Activated T-cell treated with anti-CD3 and anti-CD28 coated beads, Interleukin-2, amount 50 U/mL, for 72 hours (primary cell): ENCODE results near the gene FABP3. TPM values are rescaled to one million over a fixed set of nuclear protein-coding genes. Genes with fewer than 3 reads are reported as not detected.
A peak's percentile ranks its signal among the peaks of the same experiment; 100 is the strongest.
"Not testable (repeated sequence)": the region's sequence is repeated elsewhere in the genome, so short reads cannot be mapped to it uniquely, and the experiment has no call there.

Experiments used
- ATAC-seq, 2 donors: fragments of 150-1000 bp; cut with Tn5 transposase; replicated peaks in 1 of 2; 2 replicates each; pipeline ENCODE4 v1.10.0; 2021; ENCODE audit warnings: moderate library complexity in 2 of 2, mild to moderate bottlenecking in 1 of 2
- DNase-seq, 2 donors: peaks; one replicate each; pipeline ENCODE4 v3.0.0; 2021 to 2022; ENCODE audit warnings: mixed read lengths in 1 of 2
- H3K27ac Mint-ChIP-seq: one replicate; pipeline ENCODE4 v1.8.0; 2022; ENCODE audit warnings: mild to moderate bottlenecking, moderate library complexity, mixed read lengths
- H3K27me3 Mint-ChIP-seq: one replicate; pipeline ENCODE4 v1.8.0; 2022; ENCODE audit warnings: low read depth, mixed read lengths
- H3K36me3 Mint-ChIP-seq, 2 donors: one replicate each; pipeline ENCODE4 v1.8.0; 2022; ENCODE audit warnings: mixed read lengths in 2 of 2, mild to moderate bottlenecking in 1 of 2; ENCODE audit not compliant: insufficient read depth in 2 of 2
- H3K4me1 Mint-ChIP-seq: one replicate; pipeline ENCODE4 v1.8.0; 2022; ENCODE audit warnings: low read depth, mixed read lengths
- H3K4me3 Mint-ChIP-seq, 2 donors: one replicate each; pipeline ENCODE4 v1.8.0; 2022; ENCODE audit warnings: mild to moderate bottlenecking in 2 of 2, mixed read lengths in 2 of 2, moderate library complexity in 2 of 2
- H3K9me3 Mint-ChIP-seq, 2 donors: one replicate each; pipeline ENCODE4 v1.8.0; 2022; ENCODE audit warnings: mixed read lengths in 2 of 2
- total RNA-seq, 2 donors: library from RNA; stranded (reverse); gene quantifications; one replicate each; pipeline ENCODE4 v1.2.3, GENCODE V29; 2022

Gene FABP3
- total RNA-seq, 2 donors from 2014 or later = not detected

DNA sequence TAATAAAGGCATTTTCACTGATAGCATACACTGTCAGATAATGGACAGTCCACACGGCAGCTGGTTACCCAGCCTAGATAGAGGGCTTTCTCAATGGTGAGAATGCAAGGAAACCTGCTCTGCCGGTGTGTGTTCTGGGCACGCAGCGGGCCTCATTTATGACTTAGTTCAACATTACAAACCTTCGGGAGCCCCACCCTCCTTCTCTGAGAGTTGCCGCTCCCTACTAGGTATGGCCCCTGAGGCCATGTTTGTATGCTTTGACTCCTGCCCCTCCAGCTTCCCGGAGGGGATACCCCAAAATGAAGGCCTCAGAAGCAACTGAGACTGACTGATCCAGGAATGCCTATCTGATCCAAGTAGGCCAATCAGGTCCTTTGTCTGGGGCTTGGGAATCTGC, 17.2 kb upstream of the FABP3 start:
- ATAC-seq (no peak), DNase-seq (no peak)
- Mint-ChIP-seq H3K27ac (no peak overlapping the region), H3K36me3 (no peaks in the 10 kb centered on the region), H3K27me3 (peaks cover 7% of the 10 kb centered on the region), H3K9me3 (no peaks in the 10 kb centered on the region), H3K4me3 (no peak overlapping the region), H3K4me1 (peaks cover 9% of the 10 kb centered on the region)

DNA sequence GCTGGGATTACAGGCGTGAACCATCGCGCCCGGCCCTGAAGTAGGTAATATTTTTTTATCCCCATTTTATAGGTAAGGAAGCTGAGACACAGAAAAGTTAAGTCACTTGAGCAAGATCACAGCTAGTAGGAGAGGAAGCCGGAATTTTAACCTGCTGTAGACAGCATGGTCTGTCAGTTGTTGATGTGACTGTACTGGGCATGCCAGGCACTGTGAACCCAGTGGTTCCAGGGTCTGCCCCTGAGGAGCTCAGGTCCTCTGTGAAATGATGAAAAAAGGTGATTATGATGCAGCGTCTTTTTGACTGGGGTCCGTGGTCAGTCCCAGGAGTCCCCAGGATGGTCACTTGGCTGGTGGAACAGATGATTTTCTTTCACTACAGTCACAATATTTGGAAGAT, 16.7 kb upstream of the FABP3 start:
- Mint-ChIP-seq H3K9me3 (no peaks in the 10 kb centered on the region), H3K27ac (no peak overlapping the region), H3K27me3 (peaks cover 7% of the 10 kb centered on the region), H3K4me1 (peaks cover 4% of the 10 kb centered on the region), H3K36me3 (no peaks in the 10 kb centered on the region), H3K4me3 (no peak overlapping the region)
- no peak for ATAC-seq
- DNase-seq = no peak

DNA sequence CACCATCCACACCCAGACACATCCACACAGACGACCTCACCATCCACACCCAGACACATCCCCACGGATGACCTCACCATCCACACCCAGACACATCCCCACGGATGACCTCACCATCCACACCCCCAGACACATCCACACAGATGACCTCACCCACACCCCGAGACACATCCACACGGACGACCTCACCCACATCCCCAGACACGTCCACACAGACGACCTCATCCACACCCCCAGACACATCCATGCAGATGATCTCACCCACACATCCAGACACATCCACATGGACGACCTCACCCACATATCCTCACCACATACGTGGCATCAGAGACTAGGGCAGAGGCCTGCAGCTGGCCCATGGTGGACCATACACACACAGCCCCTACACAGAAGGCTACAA, 14.7 kb upstream of the FABP3 start:
- Mint-ChIP-seq H3K27me3 (peaks cover 15% of the 10 kb centered on the region), H3K4me3 (no peak overlapping the region), H3K27ac (no peak overlapping the region), H3K9me3 (no peaks in the 10 kb centered on the region), H3K36me3 (no peaks in the 10 kb centered on the region), H3K4me1 (no peaks in the 10 kb centered on the region)
- ATAC-seq = no peak
- DNase-seq = no peak

GRCh38 chr1:31386576-31387243, 13.8 kb upstream of the FABP3 start:
- peaks cover 21% of the 10 kb centered on the region for H3K27me3 Mint-ChIP-seq
- H3K4me3 Mint-ChIP-seq, DNase-seq, H3K9me3 Mint-ChIP-seq, H3K36me3 Mint-ChIP-seq, H3K4me1 Mint-ChIP-seq, H3K27ac Mint-ChIP-seq, ATAC-seq: not testable (repeated sequence)

DNA sequence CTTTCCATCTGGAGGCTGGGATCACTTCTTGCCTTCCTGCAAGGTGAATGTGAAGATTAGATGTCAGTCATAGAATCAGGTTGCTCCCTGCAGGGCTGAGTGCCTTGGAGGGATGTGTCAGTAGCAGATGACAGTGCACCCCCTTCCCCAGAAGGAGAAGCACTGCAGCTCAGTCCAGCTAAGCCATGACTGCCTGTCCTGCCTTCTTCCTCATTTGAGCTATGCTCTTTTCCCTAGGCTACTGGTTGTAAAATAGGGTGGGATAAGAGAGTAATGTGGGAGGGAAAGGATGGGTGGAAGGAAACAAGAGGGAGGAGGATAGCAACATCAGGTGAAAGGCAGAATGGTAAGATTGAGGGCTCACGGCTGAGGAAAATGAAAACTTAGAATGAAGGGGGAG, 11.1 kb upstream of the FABP3 start:
- Mint-ChIP-seq H3K36me3 (no peaks in the 10 kb centered on the region), H3K27ac (no peak overlapping the region), H3K27me3 (peaks cover 22% of the 10 kb centered on the region), H3K9me3 (no peaks in the 10 kb centered on the region), H3K4me3 (no peak overlapping the region), H3K4me1 (no peaks in the 10 kb centered on the region)
- ATAC-seq (no peak), DNase-seq (no peak)

GRCh38 chr1:31382379-31382989, 9.6 kb upstream of the FABP3 start:
- H3K4me3 Mint-ChIP-seq = no peak overlapping the region
- DNase-seq (no peak), ATAC-seq (no peak)
- no peaks in the 10 kb centered on the region for H3K4me1 Mint-ChIP-seq
- no peaks in the 10 kb centered on the region for H3K36me3 Mint-ChIP-seq
- H3K27ac Mint-ChIP-seq = no peak overlapping the region
- no peaks in the 10 kb centered on the region for H3K9me3 Mint-ChIP-seq
- H3K27me3 Mint-ChIP-seq = peaks cover 20% of the 10 kb centered on the region

DNA sequence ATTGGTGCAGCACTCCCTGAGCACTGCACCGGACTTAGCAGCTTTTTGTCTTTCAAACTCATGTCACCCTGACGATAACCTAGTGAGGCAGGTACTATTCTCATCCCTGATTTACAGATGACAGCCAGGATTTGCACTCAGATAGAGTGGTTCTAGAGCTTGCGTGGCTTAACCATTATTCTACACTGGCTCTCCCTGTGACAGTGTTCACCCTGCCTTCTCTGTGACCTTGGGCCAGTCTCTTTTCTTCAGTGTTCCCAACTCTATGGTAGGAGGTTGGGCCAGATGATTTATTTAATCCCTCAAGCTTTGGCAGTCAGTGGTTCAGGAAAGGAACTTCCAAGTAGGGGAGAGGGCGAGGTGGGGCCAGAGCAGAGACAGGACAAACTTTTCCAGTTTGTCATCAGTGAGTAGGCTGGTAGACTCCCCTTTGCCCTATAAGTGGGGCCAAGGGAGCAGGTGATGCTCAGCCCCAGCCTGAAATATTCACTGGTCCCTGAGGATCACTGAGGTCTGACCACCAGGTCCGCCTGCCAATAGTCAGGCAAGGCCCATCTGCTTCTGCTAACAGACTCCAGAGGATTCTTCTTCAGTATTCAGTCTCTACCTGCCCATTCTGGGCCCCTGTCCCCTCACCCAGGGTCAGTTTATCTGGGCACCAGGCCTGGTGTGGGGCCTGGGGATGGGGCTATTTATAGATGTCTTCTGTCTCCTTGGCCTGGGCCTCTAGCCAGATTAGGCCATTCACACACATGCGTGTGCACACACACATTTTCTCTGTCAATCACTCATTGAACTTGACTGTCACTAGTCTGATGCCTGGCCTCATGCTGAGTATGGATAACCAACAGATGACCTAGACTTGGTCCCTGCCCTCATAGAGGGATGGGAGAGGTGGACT, 8.8 kb upstream of the FABP3 start:
- H3K9me3 Mint-ChIP-seq = no peaks in the 10 kb centered on the region
- H3K27me3 Mint-ChIP-seq = peaks cover 15% of the 10 kb centered on the region
- no peaks in the 10 kb centered on the region for H3K36me3 Mint-ChIP-seq
- no peak overlapping the region for H3K4me3 Mint-ChIP-seq
- ATAC-seq = no peak
- no peak overlapping the region for H3K27ac Mint-ChIP-seq
- H3K4me1 Mint-ChIP-seq = peaks cover 2% of the 10 kb centered on the region
- DNase-seq = no peak

GRCh38 chr1:31380181-31380580, 7.3 kb upstream of the FABP3 start:
- H3K9me3 Mint-ChIP-seq = no peaks in the 10 kb centered on the region
- no peak overlapping the region for H3K4me3 Mint-ChIP-seq
- peaks cover 15% of the 10 kb centered on the region for H3K27me3 Mint-ChIP-seq
- DNase-seq (no peak), ATAC-seq (no peak)
- no peak overlapping the region for H3K27ac Mint-ChIP-seq
- H3K36me3 Mint-ChIP-seq = no peaks in the 10 kb centered on the region
- H3K4me1 Mint-ChIP-seq = peaks cover 5% of the 10 kb centered on the region

DNA sequence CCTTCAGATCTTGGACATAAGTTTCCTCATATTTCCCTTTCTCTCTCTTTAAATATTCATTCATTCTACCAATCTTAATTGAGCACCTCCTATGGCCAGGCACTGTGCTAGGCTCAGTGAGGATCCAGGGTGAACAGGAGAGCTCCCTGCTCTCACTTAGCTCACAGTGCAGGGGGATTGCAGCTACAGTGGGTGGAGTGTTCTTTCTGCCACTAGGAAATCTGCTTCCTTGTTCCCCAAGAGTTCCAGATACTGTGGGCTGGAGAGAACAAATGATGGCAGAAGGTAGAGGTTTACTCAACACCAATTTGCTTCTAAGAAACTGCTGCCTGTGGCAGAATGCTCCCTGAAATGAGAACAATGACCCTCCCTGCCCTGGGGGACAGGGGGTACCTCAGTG, 5.1 kb upstream of the FABP3 start:
- no peak for DNase-seq
- Mint-ChIP-seq H3K4me1 (peaks cover 14% of the 10 kb centered on the region), H3K36me3 (no peaks in the 10 kb centered on the region), H3K9me3 (no peaks in the 10 kb centered on the region), H3K4me3 (no peak overlapping the region), H3K27me3 (peaks cover 12% of the 10 kb centered on the region), H3K27ac (no peak overlapping the region)
- ATAC-seq = no peak

DNA sequence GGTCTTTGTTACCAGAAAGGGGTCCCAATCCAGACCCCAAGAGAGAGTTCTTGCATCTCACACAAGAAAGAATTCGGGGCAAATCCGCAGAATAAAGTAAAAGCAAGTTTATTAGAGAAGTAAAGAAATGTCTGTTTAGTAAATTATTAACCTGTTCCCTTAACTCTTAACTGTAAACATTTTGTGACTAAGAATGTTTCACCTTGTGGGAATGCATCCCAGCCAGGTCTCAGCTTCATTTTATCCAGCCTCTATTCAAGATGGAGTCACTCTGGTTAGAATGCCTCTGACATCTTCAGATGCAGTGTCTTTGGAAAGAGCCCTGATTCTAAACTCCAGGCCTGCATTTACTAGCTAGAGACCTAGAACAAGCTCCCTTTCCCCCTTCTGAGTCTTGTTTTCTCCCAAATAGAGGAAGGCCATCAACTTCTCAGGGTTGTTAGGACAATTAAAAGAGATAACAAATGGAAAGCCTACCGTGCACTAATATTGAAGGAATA, 4.5 kb upstream of the FABP3 start:
- no peak overlapping the region for H3K4me3 Mint-ChIP-seq
- H3K9me3 Mint-ChIP-seq = no peaks in the 10 kb centered on the region
- H3K27me3 Mint-ChIP-seq = peaks cover 16% of the 10 kb centered on the region
- H3K27ac Mint-ChIP-seq = no peak overlapping the region
- H3K36me3 Mint-ChIP-seq = no peaks in the 10 kb centered on the region
- peaks cover 19% of the 10 kb centered on the region for H3K4me1 Mint-ChIP-seq
- no peak for ATAC-seq
- no peak for DNase-seq

- ATAC-seq (no peak), DNase-seq (no peak)
- peaks cover 23% of the 10 kb centered on the region for H3K4me1 Mint-ChIP-seq
- H3K9me3 Mint-ChIP-seq = no peaks in the 10 kb centered on the region
- H3K4me3 Mint-ChIP-seq = no peak overlapping the region
- no peak overlapping the region for H3K27ac Mint-ChIP-seq
- H3K27me3 Mint-ChIP-seq = peaks cover 15% of the 10 kb centered on the region
- H3K36me3 Mint-ChIP-seq = no peaks in the 10 kb centered on the region
Observed at GRCh38 chr1:31376375-31377134, 3.7 kb upstream of the FABP3 start.

- peak overlapping the region in 1 of 2 donors; percentile 38 for H3K4me3 Mint-ChIP-seq
- H3K27ac Mint-ChIP-seq = no peak overlapping the region
- H3K9me3 Mint-ChIP-seq = no peaks in the 10 kb centered on the region
- DNase-seq = no peak
- H3K4me1 Mint-ChIP-seq = peaks cover 23% of the 10 kb centered on the region
- ATAC-seq = no peak
- no peaks in the 10 kb centered on the region for H3K36me3 Mint-ChIP-seq
- H3K27me3 Mint-ChIP-seq = peaks cover 15% of the 10 kb centered on the region
Observed at GRCh38 chr1:31374511-31375196, 1.8 kb upstream of the FABP3 start.
